ENCODE measurements around the gene LRRK1. TPM values are rescaled to one million over a fixed set of nuclear protein-coding genes. Genes with fewer than 3 reads are reported as not detected.

Gene LRRK1
- total and polyA plus RNA-seq, 2 of the 13 experiments (the other 11 are each of a cell fraction or from before 2014, with no cell fraction given): 0.13 to 1.2 TPM

DNA sequence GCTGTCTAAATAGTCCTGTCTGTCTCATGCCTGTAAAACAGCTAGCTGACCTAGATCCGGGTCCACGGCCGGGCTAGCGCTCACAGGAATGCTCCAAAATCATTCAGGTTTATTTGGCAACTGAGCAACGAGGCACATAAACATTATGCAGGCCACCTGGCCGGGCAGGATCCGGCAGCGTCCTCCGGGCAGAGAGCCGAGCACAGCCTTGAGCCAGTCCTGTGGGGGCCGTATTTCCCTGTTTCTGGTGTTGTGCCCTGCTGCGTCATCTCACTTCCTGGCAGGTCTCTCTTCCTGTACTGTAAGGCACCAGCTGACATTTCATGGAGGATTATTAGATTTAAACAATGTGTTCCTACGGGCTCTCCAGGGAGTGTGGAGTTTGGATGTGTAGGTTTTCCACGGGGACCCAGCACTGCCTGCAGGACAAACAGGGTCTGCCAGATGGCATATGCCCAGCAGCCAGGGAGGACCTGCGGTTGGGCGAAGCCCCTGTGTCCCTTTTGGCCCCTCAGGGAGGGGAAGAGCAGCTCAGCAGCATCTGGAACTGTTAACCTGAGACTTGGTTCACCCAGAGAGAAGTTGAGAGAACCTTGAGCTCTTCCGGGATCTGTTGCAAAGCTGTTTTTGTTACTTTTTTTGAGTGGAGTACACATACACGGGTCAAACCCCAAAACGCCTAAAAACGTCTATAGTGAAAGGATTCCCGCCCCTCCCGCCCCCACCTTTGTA, 16.6 kb upstream of the LRRK1 start:
- FAIRE-seq: no peak
- WGBS (ENCODE audit: low lambda C conversion rate): 7% methylated on average over 11 of the region's 22 CpGs
- Histone ChIP-seq H4K20me1 (ENCODE audit: insufficient read depth, low read length) (no peaks in the 10 kb centered on the region), H3K4me1 (ENCODE audit: insufficient read depth, low read length) (peaks cover 11% of the 10 kb centered on the region), H2AFZ (ENCODE audit: low read length) (no peak overlapping the region), H3K4me3 (replicated peaks in 1 of 3; ENCODE audit: insufficient read depth in 1 of 3, low read depth in 2 of 3, low read length in 3 of 3) (peak overlapping the region; percentile 25 to 57 (median 36); a peak in 5 of 6 replicates), H3K27me3 (ENCODE audit: control insufficient read depth in 1 of 2, insufficient read depth in 2 of 2, low read length in 2 of 2) (peaks cover 4 to 88% of the 10 kb centered on the region in 2 experiments; a peak in 4 of 5 replicates), H3K79me2 (ENCODE audit: insufficient read depth, low read length) (no peaks in the 10 kb centered on the region), H3K36me3 (replicated peaks in 1 of 2; ENCODE audit: control insufficient read depth in 1 of 2, insufficient read depth in 2 of 2, low read length in 2 of 2) (no peaks in the 10 kb centered on the region), H3K4me2 (ENCODE audit: low read depth, low read length) (peak overlapping the region; percentile 73), H3K9me3 (ENCODE audit: low read length) (no peaks in the 10 kb centered on the region), H3K27ac (ENCODE audit: extremely low read length, insufficient read depth, low read length) (no peak overlapping the region), H3K9ac (ENCODE audit: insufficient read depth, low read depth, low read length) (no peak overlapping the region)
- ChIA-PET CTCF (ENCODE audit: low intra/inter-chr PET ratio, low total read pairs) (no interaction called here), POLR2A (no interaction called here)
- peak; percentile 84 for ATAC-seq
- BruUV-seq (replicated peaks): no TSS peak
- intact Hi-C loops (cut with micrococcal nuclease; ENCODE audit: unreplicated experiment) (no loop called here), in situ Hi-C loops (cut with HindIII; ENCODE audit: extremely low pct_ligation_motif_present, low pct_unique_long_range_greater_than_20kb) (loop anchor here (25.0 kb wide), 1 partner anchor 360 kb away; the partner anchor contains the start of gene CHSY1)
- peak; percentile 7 for DNase-seq (ENCODE audit: low spot score)
- no peak for TF ChIP-seq DMAP1 (CRISPR knock-in tag; IDR thresholded peaks at IDR 0.05)
- no peak for TF ChIP-seq MAFG (CRISPR knock-in tag; IDR thresholded peaks at IDR 0.05)
- TF ChIP-seq, protein P1, sequence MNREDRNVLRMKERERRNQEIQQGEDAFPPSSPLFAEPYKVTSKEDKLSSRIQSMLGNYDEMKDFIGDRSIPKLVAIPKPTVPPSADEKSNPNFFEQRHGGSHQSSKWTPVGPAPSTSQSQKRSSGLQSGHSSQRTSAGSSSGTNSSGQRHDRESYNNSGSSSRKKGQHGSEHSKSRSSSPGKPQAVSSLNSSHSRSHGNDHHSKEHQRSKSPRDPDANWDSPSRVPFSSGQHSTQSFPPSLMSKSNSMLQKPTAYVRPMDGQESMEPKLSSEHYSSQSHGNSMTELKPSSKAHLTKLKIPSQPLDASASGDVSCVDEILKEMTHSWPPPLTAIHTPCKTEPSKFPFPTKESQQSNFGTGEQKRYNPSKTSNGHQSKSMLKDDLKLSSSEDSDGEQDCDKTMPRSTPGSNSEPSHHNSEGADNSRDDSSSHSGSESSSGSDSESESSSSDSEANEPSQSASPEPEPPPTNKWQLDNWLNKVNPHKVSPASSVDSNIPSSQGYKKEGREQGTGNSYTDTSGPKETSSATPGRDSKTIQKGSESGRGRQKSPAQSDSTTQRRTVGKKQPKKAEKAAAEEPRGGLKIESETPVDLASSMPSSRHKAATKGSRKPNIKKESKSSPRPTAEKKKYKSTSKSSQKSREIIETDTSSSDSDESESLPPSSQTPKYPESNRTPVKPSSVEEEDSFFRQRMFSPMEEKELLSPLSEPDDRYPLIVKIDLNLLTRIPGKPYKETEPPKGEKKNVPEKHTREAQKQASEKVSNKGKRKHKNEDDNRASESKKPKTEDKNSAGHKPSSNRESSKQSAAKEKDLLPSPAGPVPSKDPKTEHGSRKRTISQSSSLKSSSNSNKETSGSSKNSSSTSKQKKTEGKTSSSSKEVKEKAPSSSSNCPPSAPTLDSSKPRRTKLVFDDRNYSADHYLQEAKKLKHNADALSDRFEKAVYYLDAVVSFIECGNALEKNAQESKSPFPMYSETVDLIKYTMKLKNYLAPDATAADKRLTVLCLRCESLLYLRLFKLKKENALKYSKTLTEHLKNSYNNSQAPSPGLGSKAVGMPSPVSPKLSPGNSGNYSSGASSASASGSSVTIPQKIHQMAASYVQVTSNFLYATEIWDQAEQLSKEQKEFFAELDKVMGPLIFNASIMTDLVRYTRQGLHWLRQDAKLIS (CRISPR knock-in tag; IDR thresholded peaks at IDR 0.05): no peak
- no peak for TF ChIP-seq BCL6 (CRISPR knock-in tag; IDR thresholded peaks at IDR 0.05)
- TF ChIP-seq CSRNP1 (CRISPR knock-in tag; IDR thresholded peaks at IDR 0.05): no peak
- TF ChIP-seq, protein P2, sequence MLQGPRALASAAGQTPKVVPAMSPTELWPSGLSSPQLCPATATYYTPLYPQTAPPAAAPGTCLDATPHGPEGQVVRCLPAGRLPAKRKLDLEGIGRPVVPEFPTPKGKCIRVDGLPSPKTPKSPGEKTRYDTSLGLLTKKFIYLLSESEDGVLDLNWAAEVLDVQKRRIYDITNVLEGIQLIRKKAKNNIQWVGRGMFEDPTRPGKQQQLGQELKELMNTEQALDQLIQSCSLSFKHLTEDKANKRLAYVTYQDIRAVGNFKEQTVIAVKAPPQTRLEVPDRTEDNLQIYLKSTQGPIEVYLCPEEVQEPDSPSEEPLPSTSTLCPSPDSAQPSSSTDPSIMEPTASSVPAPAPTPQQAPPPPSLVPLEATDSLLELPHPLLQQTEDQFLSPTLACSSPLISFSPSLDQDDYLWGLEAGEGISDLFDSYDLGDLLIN (CRISPR knock-in tag; IDR thresholded peaks at IDR 0.05; ENCODE audit: borderline replicate concordance): no peak
- TF ChIP-seq, protein P3, sequence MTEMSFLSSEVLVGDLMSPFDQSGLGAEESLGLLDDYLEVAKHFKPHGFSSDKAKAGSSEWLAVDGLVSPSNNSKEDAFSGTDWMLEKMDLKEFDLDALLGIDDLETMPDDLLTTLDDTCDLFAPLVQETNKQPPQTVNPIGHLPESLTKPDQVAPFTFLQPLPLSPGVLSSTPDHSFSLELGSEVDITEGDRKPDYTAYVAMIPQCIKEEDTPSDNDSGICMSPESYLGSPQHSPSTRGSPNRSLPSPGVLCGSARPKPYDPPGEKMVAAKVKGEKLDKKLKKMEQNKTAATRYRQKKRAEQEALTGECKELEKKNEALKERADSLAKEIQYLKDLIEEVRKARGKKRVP (CRISPR knock-in tag; IDR thresholded peaks at IDR 0.05): no peak
- no peak for TF ChIP-seq ZNF224 (CRISPR knock-in tag; IDR thresholded peaks at IDR 0.05)
- no peak for TF ChIP-seq ZNF263 (CRISPR knock-in tag; IDR thresholded peaks at IDR 0.05)
- no peak for TF ChIP-seq EP300 (IDR thresholded peaks at IDR 0.05; ENCODE audit: low read depth in 2 of 2, low read length in 2 of 2)
- TF ChIP-seq EP300 (CRISPR knock-in tag; IDR thresholded peaks at IDR 0.05; ENCODE audit: borderline replicate concordance): no peak
- 0 out of 2 replicates have a peak, but pooled peaks have one; percentile 23 for TF ChIP-seq ZNF501 (CRISPR knock-in tag; IDR thresholded peaks at IDR 0.05)
- TF ChIP-seq, protein P4, sequence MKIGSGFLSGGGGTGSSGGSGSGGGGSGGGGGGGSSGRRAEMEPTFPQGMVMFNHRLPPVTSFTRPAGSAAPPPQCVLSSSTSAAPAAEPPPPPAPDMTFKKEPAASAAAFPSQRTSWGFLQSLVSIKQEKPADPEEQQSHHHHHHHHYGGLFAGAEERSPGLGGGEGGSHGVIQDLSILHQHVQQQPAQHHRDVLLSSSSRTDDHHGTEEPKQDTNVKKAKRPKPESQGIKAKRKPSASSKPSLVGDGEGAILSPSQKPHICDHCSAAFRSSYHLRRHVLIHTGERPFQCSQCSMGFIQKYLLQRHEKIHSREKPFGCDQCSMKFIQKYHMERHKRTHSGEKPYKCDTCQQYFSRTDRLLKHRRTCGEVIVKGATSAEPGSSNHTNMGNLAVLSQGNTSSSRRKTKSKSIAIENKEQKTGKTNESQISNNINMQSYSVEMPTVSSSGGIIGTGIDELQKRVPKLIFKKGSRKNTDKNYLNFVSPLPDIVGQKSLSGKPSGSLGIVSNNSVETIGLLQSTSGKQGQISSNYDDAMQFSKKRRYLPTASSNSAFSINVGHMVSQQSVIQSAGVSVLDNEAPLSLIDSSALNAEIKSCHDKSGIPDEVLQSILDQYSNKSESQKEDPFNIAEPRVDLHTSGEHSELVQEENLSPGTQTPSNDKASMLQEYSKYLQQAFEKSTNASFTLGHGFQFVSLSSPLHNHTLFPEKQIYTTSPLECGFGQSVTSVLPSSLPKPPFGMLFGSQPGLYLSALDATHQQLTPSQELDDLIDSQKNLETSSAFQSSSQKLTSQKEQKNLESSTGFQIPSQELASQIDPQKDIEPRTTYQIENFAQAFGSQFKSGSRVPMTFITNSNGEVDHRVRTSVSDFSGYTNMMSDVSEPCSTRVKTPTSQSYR (CRISPR knock-in tag; IDR thresholded peaks at IDR 0.05; ENCODE audit: borderline replicate concordance): no peak
